B cell (primary cell): Measurements from ENCODE around the gene ZBTB48. TPM values are rescaled to one million over a fixed set of nuclear protein-coding genes. Genes with fewer than 3 reads are reported as not detected.
A peak's percentile ranks its signal among the peaks of the same experiment; 100 is the strongest.

Source experiments
- ATAC-seq: fragments of 200-7000 bp; cut with Tn5 transposase; one replicate; pipeline ENCODE4 v1.10.0; 2021; ENCODE audit warnings: low read depth, mild to moderate bottlenecking, moderate number of reproducible peaks, moderate library complexity
- CTCF ChIA-PET: fragments of 350-600 bp; sonication (Branson Sonifier 250); formaldehyde crosslinking; loops from one replicate; lab custom pipeline; 2021; ENCODE audit warnings: antibody characterized with exemption, inconsistent platforms; lab: Charles Lee
- POLR2A ChIA-PET: fragments of 350-600 bp; sonication (Branson Sonifier 250); formaldehyde crosslinking; loops from one replicate; lab custom pipeline; 2021; ENCODE audit warnings: antibody characterized with exemption; lab: Charles Lee
- DNase-seq: peaks from one replicate; pipeline ENCODE4 v3.0.0; 2013
- H2AFZ ChIP-seq: 2 replicates; pipeline ENCODE4 v1.6.1; 2012; ENCODE audit warnings: mild to moderate bottlenecking, low read depth, low read length; ENCODE audit not compliant: insufficient read depth, poor library complexity, severe bottlenecking
- H3K27ac ChIP-seq, 2 donors: 1 replicate in 1 of 2; 2 replicates in 1 of 2; pipeline ENCODE4 v1.5.1; 2012 to 2013; ENCODE audit warnings: low read length in 2 of 2, mild to moderate bottlenecking in 2 of 2, moderate library complexity in 1 of 2
- H3K27me3 ChIP-seq, 4 experiments: fragments of 200-600 bp in 1 of 4; sonication (generic) in 1 of 4; replicated peaks in 1 of 4; 1 replicate in 2 of 4; 2 replicates in 2 of 4; pipeline versions ENCODE4 v1.6.1 to v1.7.0; 2013 to 2016; ENCODE audit warnings: low read length in 3 of 4, mild to moderate bottlenecking in 2 of 4, mixed read lengths in 1 of 4, moderate library complexity in 1 of 4; ENCODE audit not compliant: insufficient read depth in 4 of 4, control insufficient read depth in 3 of 4; ENCODE audit errors: control extremely low read depth in 1 of 4
- H3K36me3 ChIP-seq, 2 experiments: replicated peaks in 1 of 2; 1 replicate in 1 of 2; 2 replicates in 1 of 2; pipeline versions ENCODE4 v1.6.1 to v1.7.1; 2013; ENCODE audit warnings: low read length in 1 of 2; ENCODE audit not compliant: insufficient read depth in 2 of 2, control insufficient read depth in 1 of 2; ENCODE audit errors: control extremely low read depth in 1 of 2, extremely low read depth in 1 of 2
- H3K4me1 ChIP-seq, 2 donors: fragments of 200-600 bp in 1 of 2; sonication (generic) in 1 of 2; 1 replicate in 1 of 2; 2 replicates in 1 of 2; pipeline versions ENCODE4 v1.5.1 to v1.6.1; 2013 to 2017; ENCODE audit warnings: low read length in 2 of 2; ENCODE audit not compliant: control insufficient read depth in 2 of 2, insufficient read depth in 2 of 2
- H3K4me2 ChIP-seq: replicated peaks from 2 replicates; pipeline ENCODE3; 2012; ENCODE audit warnings: mild to moderate bottlenecking, low read depth, low read length; ENCODE audit not compliant: poor library complexity, severe bottlenecking
- H3K4me3 ChIP-seq, 5 experiments: fragments of 200-600 bp in 1 of 5; sonication (generic) in 1 of 5; 1 replicate in 3 of 5; 2 replicates in 2 of 5; pipeline versions ENCODE4 v1.5.1 to v1.7.0; 2011 to 2016; ENCODE audit warnings: low read length in 4 of 5, mild to moderate bottlenecking in 4 of 5, low read depth in 2 of 5, control low read depth in 1 of 5, moderate library complexity in 1 of 5; ENCODE audit not compliant: insufficient read depth in 1 of 5; ENCODE audit errors: control extremely low read depth in 1 of 5, extremely low read depth in 1 of 5
- H3K79me2 ChIP-seq: fragments of 200-600 bp; sonication (generic); one replicate; pipeline ENCODE4 v1.6.0; 2016; ENCODE audit warnings: low read length; ENCODE audit not compliant: control insufficient read depth, insufficient read depth
- H3K9ac ChIP-seq: fragments of 200-600 bp; sonication (generic); 2 replicates; pipeline ENCODE4 v1.6.1; 2017; ENCODE audit warnings: mild to moderate bottlenecking, low read length, moderate library complexity
- H3K9me3 ChIP-seq, 3 donors: one replicate each; pipeline versions ENCODE4 v1.6.1 to v1.7.1; 2013; ENCODE audit warnings: low read length in 2 of 3; ENCODE audit not compliant: control insufficient read depth in 2 of 3, insufficient read depth in 1 of 3; ENCODE audit errors: control extremely low read depth in 1 of 3
- H4K20me1 ChIP-seq: 2 replicates; pipeline ENCODE4 v1.6.0; 2012; ENCODE audit warnings: mild to moderate bottlenecking, low read length; ENCODE audit not compliant: insufficient read depth, control insufficient read depth, poor library complexity, severe bottlenecking
- H3K27ac Mint-ChIP-seq: one replicate; pipeline ENCODE4 v1.8.0; 2021; ENCODE audit warnings: mixed read lengths
- H3K27me3 Mint-ChIP-seq: one replicate; pipeline ENCODE4 v1.8.0; 2021; ENCODE audit warnings: mixed read lengths
- H3K4me1 Mint-ChIP-seq: one replicate; pipeline ENCODE4 v1.8.0; 2021; ENCODE audit warnings: mixed read lengths
- H3K4me3 Mint-ChIP-seq: one replicate; pipeline ENCODE4 v1.8.0; 2021; ENCODE audit warnings: mixed read lengths
- H3K9me3 Mint-ChIP-seq: one replicate; pipeline ENCODE4 v1.8.0; 2022; ENCODE audit warnings: mixed read lengths; ENCODE audit not compliant: insufficient read depth
- CTCF ChIP-seq: fragments of 200-600 bp; IDR thresholded peaks from one replicate; pipeline ENCODE4 v1.8.0; 2022; ENCODE audit warnings: antibody characterized with exemption, mild to moderate bottlenecking
- EZH2 ChIP-seq: IDR thresholded peaks from 2 replicates; pipeline ENCODE4 v1.6.1; 2012; ENCODE audit warnings: borderline replicate concordance, low read depth, mild to moderate bottlenecking, moderate library complexity, low read length; ENCODE audit not compliant: insufficient read depth, poor library complexity, severe bottlenecking
- WGBS: methylation state at CpG from one replicate; pipeline ENCODE4 v1.1.5; 2013; ENCODE audit warnings: missing lambda C conversion rate; ENCODE audit not compliant: insufficient coverage; 5-methylcytosine and 5-hydroxymethylcytosine counted together
- intact Hi-C: fragments of 100-400 bp; cut with micrococcal nuclease; formaldehyde crosslinking; loops from one replicate; pipeline ENCODE4 v1.10.0; 2022
- polyA plus RNA-seq: library from polyadenylated mRNA; depleted of rRNA; stranded (reverse); fragments of >200 nt; gene quantifications from 2 replicates; pipeline ENCODE4 v1.2.3, GENCODE V29; 2012
- total RNA-seq, 2 donors: library from RNA; stranded (reverse); fragments of 120-200 nt in 1 of 2; gene quantifications; 1 replicate in 1 of 2; 2 replicates in 1 of 2; pipeline versions ENCODE4 v1.2.3 to v1.2.4, GENCODE V29; 2013 to 2022

The ZBTB48 gene
- total and polyA plus RNA-seq, 2 donors (not counting 1 experiment from before 2014, with no cell fraction given), result 65.6 to 100 TPM

GRCh38 chr1:6601923-6602668, 22.3 kb downstream of the ZBTB48 start:
- Mint-ChIP-seq H3K4me3 (peak overlapping the region; percentile 93), H3K27me3 (no peaks in the 10 kb centered on the region), H3K4me1 (peaks cover 40% of the 10 kb centered on the region), H3K27ac (peak overlapping the region; percentile 92), H3K9me3 (no peaks in the 10 kb centered on the region)
- Histone ChIP-seq H3K36me3 (peaks cover 0 to 10% of the 10 kb centered on the region in 2 experiments), H3K27me3 (no peaks in the 10 kb centered on the region), H3K4me2 (peak overlapping the region; percentile 100), H3K9me3 (no peaks in the 10 kb centered on the region), H2AFZ (peak overlapping the region; percentile 89), H3K9ac (peak overlapping the region; percentile 78), H3K4me3 (peak overlapping the region; percentile 66 to 94 (median 82)), H3K4me1 (peaks cover 29 to 43% of the 10 kb centered on the region in 2 donors), H3K79me2 (peaks cover 46% of the 10 kb centered on the region), H4K20me1 (peaks cover 41% of the 10 kb centered on the region), H3K27ac (peak overlapping the region in 1 of 2 donors; percentile 51)
- WGBS, result under 1% methylated on average over 103 of the region's 103 CpGs
- CTCF ChIA-PET, result interaction anchor here (1.1 to 5.4 kb wide), 4 partner anchors 20 to 47 kb away, joined by 3 to 33 read pairs (median 10); partner anchors contain the start of genes NOL9, TAS1R1, THAP3 and ZBTB48
- DNase-seq (no peak), ATAC-seq (peak; percentile 29)
- TF ChIP-seq CTCF (no peak), EZH2 (no peak)
- intact Hi-C loops, result loop anchor here (1.0 to 2.0 kb wide), 5 partner anchors 22 to 183 kb away; partner anchors contain the start of genes CAMTA1, DNAJC11 and NOL9
- POLR2A ChIA-PET, result interaction anchor here (0.7 to 3.4 kb wide), 6 partner anchors 10 to 208 kb away, joined by 4 to 21 read pairs (median 12); partner anchors contain the start of genes NOL9, PHF13, TAS1R1 and ZBTB48
